ENCODE measurements around the gene DYNC2I2.
"Not testable (repeated sequence)": the region's sequence is repeated elsewhere in the genome, so short reads cannot be mapped to it uniquely, and the experiment has no call there.

The DYNC2I2 gene

DNA sequence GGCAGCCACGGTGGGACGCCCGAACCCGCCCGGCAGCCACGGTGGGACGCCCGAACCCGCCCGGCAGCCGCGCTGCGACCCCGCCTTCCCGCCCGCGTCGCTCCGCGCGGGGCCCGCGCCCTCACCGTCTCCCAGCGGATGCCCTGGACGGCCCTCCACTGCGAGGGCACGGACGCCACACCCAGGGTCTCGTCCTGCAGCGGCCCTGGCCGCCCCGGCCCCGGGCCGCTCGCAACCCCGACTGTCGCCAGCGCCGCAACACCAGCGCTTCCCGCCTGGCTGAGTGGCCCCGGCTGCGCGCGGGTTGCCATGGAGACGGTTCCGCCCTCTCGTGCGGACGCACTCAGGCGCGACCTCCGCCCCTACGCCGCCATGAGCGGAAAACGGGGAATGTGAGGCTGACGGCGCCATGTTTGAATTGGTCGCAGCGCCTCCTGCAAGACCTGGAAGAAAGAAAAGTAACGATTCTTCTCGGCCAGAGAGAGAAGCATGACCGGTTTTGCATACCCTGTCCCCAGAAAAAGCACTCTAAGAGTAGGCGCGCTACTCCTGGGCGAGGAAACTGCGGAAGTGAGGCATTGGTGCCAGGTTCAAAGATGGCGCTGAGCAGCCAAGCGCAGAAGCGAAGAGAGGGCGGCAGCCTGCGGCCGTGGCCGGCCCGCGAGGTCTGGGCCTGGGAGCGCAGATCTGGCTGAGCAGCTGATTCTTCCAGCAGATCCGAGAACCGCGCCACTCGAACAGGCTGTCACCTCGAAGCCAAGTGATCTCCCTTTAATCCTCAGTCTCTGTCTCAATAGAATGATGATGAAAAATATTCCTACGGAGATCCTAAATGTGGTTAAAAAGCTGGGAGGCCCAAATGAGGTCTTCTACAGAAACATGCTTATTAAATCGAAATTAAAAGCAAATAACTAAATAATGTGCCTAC lies at the start of gene DYNC2I2:
Gene DYNC2I2, minus strand, starts transcription at position 432 of the 928 bp plus-strand sequence. Its CDS starts 121 bp downstream, at position 311.
- DNase-seq (ENCODE audit: low read depth in 2 of 2) = peak; percentile 94 to 95

DNA sequence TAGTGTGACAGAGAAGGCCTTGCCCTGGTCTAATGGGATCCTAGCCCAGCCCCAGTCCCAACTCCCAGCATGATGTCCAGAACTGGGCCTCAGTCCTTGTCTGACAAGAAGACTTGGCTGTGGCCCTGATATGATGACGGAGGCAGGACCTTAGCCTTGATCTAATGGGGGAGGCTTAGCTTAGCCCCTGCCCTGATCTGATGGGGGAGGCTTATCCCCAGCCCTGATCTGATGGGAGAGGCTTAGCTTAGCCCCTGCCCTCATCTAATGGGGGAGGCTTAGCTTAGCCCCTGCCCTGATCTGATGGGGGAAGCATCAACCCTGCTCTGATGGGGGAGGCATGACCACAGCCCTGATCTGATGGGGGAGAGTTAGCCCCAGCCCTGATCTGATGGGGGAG lies 49.4 kb upstream of the DYNC2I2 start:
- no peak for DNase-seq (ENCODE audit: low read depth in 2 of 2)

DNA sequence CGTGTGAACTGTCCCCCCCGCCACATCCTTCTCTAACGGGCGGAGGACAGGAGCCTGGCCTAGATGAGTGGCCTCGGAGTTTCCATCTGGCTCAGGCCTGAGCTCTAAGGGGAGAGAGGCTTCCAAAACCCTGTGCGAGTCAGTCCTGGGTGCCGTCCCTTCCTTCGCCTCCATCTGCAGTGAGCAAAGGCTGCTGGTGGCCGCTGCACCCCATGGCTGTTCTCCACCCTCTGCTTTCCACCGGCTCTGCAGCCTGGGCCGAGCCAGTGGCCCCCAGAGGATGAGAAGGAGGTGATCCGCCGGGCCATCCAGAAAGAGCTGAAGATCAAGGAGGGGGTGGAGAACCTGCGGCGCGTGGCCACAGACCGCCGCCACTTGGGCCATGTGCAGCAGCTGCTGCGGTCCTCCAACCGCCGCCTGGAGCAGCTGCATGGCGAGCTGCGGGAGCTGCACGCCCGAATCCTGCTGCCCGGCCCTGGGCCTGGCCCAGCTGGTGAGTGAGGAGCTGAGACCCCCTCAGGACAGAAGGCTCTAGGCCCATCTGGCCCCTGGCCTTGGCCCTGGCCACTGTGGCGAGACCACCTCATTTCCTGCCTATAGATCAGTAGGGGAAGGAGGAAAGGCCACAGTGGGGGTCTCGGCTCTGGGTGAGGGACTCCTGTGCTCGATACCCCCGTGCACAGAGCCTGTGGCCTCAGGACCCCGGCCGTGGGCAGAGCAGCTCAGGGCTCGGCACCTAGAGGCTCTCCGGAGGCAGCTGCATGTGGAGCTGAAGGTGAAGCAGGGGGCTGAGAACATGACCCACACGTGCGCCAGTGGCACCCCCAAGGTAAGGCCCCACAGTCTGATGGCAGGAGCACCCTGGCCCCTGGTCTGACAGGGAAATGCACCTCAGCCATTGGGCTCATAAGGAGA lies 48.7 kb upstream of the DYNC2I2 start:
- no peak for DNase-seq (ENCODE audit: low read depth in 2 of 2)

DNA sequence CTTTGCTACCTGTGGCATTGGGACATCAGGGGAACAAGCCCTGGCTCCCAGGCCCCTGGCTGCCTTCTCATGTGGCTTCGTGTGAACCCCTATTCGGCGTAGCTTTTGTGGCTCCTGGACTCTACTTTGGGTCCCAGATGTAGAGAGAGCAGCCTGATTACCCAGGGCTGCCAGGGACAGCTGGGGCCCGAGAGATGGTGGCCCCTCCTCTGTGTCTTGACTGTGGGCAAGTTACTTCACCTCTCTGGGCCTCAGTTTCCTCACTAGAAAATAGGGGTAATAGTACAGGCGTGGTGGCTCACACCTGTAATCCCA lies 47.7 kb upstream of the DYNC2I2 start:
- no peak for DNase-seq (ENCODE audit: low read depth in 2 of 2)

DNA sequence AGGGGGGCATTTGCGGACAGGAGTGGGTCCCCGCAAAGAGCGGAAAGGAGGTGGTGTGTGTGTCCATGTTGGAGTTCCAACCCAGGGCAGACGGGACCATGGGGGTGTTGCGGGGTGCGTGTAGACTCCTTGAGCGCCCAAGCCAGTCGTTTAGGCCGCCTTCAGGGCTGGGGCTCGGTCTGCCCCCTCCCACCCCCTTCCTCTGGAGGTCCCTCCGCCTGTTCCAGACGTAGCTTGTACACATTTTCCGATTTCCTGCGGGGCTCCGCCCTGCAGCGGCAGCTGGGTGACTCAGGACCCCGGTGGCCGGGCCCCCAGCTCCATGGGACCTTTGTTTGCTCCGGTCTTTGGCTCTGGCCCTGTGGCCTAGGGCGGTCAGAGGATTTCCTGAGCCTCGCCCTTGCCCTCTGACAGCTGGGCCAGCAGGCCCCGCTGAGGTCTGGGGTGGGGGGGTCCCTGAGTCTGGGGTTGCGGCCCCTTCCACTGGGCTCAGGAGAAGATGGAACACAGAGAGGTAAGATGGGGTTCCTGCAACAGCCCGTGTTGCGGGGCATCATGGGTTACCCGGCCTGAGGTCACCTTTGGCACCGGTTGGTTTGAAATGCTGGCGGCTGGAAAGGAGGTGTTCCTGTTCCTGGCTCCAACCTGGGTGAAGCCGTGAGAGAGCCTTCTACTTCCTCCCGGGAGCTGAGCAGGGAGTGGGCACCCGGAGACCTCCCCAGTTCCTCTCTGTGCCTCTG lies 47.1 kb upstream of the DYNC2I2 start:
- no peak for DNase-seq (ENCODE audit: low read depth in 2 of 2)

DNA sequence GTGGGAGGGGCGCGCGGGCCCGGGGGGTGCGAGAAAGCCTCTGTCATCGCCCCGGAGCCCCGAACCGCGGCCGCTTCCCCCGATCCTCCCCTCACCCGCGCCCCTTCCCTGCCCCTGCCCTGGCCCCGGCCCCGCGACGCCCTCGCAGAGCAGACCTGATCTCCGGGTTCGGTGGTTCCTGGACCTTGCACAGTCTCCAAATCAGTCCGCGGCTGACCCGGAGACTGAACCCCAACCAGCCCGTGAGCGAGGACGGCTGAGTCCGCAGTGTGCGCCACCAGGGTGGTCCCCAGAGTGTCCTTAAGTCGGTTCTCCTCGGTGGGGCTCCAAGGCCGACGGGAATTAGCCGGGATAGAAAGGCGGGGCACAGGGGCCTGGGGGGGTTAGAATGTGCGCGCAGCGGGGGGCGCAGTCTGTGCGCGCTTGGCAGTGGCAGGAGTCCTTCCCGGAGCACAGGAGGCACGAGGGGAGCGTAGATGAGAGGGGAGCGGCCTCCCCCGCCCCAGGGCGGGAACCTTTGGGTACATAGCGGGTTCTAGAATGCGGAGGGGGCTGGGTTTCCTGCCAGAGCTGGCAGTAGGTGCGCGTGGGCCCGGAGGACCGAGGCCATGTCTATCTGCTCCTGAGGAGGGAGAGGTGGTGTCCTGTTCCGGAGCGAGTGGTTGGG lies 46.4 kb upstream of the DYNC2I2 start:
- DNase-seq (ENCODE audit: low read depth in 2 of 2) = no peak

DNA sequence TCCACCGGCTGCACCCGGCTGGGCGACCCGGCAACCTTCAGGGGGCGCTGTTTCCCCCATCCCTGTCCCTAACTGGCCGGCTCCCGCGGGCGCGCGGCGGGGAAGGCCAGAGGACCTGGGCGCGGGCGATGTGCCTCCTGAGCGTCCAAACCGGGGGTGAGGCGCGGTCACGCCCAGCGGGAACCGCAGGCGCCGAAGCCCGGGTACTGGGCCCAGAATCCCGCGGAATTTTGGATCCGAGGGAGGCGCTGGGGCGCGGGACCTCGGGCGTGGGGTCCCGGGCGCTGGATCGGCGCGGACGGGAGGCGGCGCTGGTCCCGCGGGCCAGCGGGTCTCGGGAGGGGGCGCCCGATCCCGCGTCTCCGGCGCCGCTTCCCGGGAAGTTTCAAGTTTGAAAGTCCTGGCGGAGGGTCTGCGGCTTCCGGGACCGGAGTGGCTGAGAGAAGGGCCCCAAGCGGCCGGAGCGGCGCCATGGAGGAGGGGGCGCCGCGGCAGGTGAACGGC lies 45.9 kb upstream of the DYNC2I2 start, which contains the start of gene PKN3:
Gene PKN3, plus strand, starts transcription at position 59 of the 504 bp plus-strand sequence. Its CDS starts 413 bp downstream, at position 472.
- DNase-seq (ENCODE audit: low read depth in 2 of 2) = peak; percentile 73 to 80

DNA sequence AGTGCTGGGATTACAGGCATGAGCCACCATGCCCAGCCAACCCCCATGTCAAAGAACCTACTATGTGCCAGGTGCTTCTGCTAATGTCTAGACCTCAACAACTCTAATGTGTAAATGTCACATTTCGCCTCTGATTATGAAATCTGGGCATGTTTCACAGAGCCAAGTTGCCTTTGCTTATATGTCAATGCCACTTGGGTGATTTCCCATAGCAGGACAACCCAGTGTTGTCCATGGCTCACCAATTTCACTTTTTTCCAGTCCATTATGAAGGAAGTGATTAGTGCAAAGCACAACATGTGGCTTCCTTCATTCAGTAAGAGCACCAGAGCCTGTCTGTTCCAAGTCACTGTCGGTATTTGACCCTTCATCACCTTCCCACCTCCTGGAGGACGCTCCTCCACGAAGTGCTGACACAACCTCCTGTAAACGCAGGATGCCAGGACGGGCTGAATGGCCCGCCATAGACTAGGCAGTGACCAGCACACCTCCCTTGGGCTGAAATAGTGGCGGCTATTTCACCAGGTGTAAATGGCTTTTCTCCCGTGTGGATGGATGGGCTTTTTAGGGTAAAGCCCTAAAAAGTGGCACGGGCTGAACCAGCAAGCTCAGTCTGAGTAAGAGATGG lies 44.7 kb upstream of the DYNC2I2 start:
- DNase-seq (ENCODE audit: low read depth in 2 of 2) = no peak

DNA sequence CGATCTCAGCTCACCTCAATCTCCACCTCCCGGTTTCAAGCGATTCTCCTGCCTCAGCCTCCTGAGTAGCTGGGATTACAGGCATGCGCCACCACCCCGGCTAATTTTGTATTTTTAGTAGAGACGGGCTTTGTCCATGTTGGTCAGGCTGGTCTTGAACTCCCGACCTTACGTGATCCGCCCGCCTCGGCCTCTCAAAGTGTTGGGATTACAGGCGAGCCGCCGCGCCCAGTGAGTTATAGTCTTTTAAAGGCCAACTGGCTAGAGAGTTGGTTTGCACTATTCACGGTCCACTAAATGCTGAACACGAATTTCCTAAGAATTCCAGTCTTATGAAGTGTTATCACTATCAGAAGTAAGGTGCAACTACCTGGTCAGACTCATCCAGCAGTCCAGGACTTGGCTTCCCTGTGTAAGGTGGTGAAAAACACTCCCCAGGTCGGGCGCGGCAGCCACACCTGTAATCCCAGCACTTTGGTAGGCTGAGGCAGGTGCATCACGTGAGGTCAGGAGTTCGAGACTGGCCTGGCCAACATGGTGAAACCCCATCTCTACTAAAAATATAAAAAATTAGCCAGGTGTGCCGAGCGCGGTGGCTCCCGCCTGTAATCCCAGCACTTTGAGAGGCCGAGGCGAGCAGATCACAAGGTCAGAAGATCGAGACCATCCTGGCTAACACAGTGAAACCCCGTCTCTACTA lies 42.6 kb upstream of the DYNC2I2 start:
- not testable (repeated sequence) for DNase-seq (ENCODE audit: low read depth in 2 of 2)

DNA sequence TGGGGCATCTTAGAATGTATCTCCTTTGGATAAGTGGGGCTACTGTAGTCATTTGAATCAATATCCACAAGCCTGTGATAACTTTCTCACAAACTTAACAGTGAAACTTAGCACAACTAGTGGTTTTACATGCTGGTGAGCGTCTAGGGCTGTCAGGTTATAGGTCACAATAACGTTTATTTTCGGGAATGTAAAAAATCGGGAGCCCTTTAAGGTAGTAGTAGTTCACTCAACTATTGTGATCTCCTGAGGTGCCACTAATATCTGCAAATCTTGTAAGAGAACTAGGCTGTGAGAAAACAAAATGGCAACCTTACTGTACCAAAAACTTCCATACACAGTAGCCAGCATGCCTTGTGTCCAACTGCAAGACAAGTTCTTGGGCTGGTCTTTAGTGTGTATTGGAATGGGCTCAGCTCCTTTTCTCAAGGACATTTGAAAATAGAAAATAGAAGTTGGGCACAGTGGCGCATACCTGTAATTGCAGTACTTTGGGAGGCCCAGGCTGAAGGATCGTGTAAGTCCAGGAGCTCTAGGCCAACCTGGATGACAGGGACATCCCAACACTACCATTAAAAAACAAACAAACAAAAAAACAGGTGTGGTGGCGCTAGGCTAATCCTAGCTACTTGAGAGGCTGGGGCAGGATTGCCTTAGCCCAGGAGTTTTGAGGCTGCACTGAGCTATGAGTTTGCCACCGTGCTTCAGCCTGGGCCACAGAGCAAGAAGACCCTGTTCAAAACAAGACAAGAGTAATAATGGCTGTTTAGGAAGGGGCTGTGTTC lies 40.5 kb upstream of the DYNC2I2 start:
- DNase-seq (ENCODE audit: low read depth in 2 of 2) = no peak

DNA sequence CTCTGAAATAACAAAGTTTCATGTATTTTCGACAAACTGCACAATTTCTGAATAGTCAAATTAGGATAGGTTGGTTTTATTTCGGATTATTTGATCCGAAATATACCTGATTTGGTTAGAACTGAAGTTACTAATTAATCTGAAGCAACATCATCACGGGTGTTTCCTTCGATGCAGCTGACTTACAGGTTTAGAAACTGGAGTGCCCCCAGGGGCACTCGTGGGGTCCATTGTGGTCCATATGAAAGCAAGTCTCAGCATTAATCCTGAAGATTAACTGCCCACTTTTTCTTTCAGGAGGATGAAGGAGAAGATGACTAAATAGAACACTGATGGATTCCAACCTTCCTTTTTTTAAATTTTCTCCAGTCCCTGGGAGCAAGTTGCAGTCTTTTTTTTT lies 37.7 kb upstream of the DYNC2I2 start:
- DNase-seq (ENCODE audit: low read depth in 2 of 2) = no peak

DNA sequence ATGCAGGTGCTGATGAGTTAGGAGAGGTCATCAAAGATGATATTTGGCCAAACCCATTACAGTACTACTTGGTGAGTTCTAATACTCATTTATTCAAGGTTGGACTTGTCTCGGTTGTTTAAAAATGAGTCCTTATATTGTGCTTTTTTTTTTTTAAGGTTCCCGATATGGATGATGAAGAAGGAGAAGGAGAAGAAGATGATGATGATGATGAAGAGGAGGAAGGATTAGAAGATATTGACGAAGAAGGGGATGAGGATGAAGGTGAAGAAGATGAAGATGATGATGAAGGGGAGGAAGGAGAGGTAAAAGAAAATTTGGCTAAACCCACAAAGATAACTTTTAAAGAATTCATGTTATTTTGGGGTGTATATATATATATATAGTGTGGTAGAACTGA lies 37.1 kb upstream of the DYNC2I2 start:
- not testable (repeated sequence) for DNase-seq (ENCODE audit: low read depth in 2 of 2)

DNA sequence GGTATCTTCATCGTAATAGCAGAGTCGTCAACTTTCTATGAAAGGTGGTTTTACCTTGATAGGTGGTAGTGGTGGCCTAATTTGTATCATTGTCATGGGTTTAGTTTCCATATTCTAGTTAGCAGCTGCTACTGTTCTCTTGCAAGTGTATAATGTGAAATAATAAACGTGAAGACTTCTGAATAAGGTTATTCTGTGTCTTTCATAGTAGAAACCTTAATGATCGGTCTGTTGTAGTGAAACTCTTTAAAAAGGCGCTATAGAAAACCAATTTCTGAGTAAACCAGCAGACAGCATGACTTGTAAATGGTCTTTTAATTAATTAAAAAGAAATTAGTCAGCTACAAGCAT lies 34.0 kb upstream of the DYNC2I2 start:
- no peak for DNase-seq (ENCODE audit: low read depth in 2 of 2)

DNA sequence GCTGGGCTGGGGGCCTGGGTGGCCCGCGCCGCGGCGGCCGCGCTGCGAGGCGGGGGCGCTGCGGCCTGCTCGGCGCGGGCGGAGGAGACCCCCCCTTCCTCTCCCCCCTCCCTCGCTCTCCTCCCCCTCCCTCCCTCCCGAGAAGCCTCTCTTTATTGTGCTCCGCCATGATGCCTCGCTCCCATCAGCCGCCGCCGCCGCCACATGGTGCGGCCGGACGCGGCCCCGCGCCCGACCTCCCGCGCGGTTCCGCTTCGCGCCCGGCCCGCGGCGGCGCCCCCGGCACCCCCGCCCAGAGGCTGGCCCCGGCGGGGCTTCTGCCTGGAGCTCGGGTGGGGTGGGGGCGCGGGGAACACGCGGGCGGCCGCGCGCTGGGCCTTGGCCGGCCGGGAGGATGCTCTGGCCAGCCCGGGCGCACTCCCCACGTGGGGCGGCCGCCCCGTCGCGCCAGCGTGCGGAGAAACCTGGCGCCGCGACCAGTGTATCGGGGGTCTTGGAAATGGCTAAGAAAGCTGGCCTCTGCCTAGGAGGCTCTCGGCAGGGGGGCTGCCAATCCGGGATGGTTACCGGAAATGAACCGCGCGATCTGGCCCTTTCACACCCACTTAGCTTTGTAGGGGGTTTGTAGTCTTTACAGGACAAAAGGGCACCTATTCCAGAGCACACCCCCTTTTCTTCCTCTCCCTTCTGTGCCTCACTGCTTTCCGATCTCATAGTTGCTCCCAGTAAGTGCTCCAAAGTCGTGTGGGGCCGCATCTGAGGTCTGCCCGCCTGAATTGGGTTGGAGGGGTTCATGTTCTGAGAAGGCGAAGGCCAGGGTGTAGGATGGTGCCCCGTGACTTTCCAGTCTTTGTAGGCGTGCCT lies 33.4 kb upstream of the DYNC2I2 start:
- DNase-seq (ENCODE audit: low read depth in 2 of 2) = no peak

DNA sequence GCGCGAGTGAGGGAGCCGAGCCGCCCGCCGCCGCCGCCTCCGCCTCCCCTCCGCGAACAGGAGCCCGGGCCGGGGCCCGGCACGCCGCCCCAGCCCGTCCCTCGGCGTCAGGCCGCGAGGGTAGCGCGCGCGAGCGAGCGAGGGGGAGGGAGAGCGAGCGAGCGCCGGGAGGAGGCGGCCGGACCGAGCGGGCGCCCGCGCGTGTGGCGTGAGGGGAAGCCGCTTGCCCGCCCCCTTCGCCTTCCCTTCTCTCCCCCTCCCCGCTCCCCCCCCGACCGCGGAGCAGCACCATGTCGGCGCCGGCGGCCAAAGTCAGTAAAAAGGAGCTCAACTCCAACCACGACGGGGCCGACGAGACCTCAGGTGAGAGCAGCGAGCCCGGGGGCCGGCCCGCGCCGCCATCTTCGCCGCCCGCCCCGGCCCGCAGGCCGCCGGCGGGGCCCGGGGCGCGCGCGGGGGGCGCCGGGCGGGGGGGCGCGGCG lies 32.7 kb upstream of the DYNC2I2 start:
- DNase-seq (ENCODE audit: low read depth in 2 of 2) = peak in 1 of 2 donors; percentile 25

DNA sequence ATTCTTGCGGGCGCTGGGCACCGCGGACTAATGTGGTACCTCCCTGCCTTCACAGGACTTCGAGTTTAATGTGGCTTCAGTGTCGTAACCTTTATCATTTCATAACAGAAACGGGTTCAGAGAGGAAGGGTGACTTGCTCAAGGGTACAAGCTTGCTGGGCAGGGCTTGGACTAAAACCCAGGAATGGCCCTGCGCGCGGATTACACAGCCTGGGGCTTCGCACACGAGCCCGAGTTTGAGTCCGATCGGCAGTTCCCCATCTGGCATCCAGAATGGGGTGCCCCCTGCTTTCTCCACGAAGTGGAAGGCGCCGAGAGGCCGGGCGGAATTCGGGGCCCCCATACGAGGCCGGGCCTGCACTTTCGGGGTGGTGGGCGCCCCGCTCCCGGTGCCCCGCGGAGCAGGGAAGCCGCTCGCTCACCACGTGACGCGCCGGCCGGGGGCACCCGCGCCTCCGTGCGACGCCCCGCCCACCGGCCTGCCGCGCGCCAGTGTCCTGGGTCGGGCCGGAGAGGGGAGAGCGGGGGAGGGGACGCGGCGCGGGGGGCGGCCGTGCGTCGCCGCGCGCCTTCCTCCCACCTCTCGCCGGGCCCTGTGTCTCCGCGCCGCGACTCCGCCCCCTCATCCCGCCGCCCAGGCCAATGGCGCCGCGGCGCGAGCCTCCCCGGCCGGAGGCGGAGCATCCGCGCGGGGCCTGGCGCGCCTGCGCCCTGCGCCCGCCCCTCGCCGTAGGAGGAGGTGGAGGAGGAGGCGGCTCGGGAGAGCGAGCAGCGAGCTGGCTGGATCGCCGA lies 32.0 kb upstream of the DYNC2I2 start, which contains the start of gene SET:
Gene SET, plus strand, starts transcription at position 722 of the 792 bp plus-strand sequence. CDS start 361 bp downstream, outside the sequence.
- DNase-seq (ENCODE audit: low read depth in 2 of 2) = peak; percentile 77 to 83

DNA sequence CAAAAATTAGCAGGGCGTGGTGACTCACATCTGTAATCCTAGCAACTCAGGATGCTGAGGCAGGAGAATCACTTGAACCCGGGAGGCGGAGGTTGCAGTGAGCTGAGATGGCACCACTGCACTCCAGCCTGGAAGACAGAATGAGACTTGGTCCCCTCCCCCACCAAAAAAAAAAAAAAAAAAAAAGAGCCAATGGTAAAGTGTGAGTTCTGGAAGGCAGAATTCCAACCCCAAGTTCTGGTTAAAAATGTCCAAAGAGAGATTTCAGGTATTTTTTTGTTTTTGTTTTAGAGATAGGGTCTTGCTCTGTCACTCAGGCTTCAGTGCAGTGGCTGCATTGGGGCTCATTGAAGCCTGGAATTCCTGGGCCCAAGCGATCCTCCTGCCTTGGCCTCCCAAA lies 30.8 kb upstream of the DYNC2I2 start:
- DNase-seq (ENCODE audit: low read depth in 2 of 2) = no peak
